Measurements from ENCODE around the gene TXNIP. TPM values are rescaled to one million over a fixed set of nuclear protein-coding genes. Genes with fewer than 3 reads are reported as not detected.

Gene TXNIP
- polyA plus RNA-seq, 1 of the 3 experiments (the other 2 are of a cell fraction), result 44.6 TPM

- Histone ChIP-seq H2AFZ (ENCODE audit: low read depth) (no peak overlapping the region), H3K79me2 (ENCODE audit: insufficient read depth) (peaks cover 31% of the 10 kb centered on the region), H3K9me3 (no peaks in the 10 kb centered on the region), H3K4me3 (ENCODE audit: low read depth in 2 of 2, low read length in 1 of 2) (no peak overlapping the region), H4K20me1 (ENCODE audit: insufficient read depth) (no peaks in the 10 kb centered on the region; the same call in 1 of the 2 replicates), H3F3A (replicated peaks; ENCODE audit: insufficient read depth) (peaks cover 42% of the 10 kb centered on the region), H3K9ac (no peak overlapping the region), H3K36me3 (replicated peaks in 1 of 2; ENCODE audit: control insufficient read depth in 1 of 2, insufficient read depth in 2 of 2, low read length in 1 of 2) (no peaks in the 10 kb centered on the region), H3K27me3 (ENCODE audit: insufficient read depth) (no peaks in the 10 kb centered on the region), H3K4me2 (peak overlapping the region; percentile 95; the same call in 1 of the 2 replicates), H3K27ac (ENCODE audit: low read depth in 2 of 2, low read length in 1 of 2) (no peak overlapping the region; a peak in 1 of 4 replicates), H3K4me1 (ENCODE audit: control insufficient read depth in 1 of 2, insufficient read depth in 2 of 2, low read depth in 1 of 2, low read length in 1 of 2) (peaks cover 40 to 68% of the 10 kb centered on the region in 2 experiments), H3K9me2 (no peaks in the 10 kb centered on the region)
- POLR2A ChIA-PET, result interaction anchor here (1.6 to 2.5 kb wide), 2 partner anchors 100 to 101 kb away, joined by 5 to 10 read pairs; partner anchors contain the start of gene PIAS3
- TF ChIP-seq FOXJ3 (CRISPR knock-in tag; IDR thresholded peaks at IDR 0.05), result no peak
- no peak for TF ChIP-seq EZH2phosphoT487 (IDR thresholded peaks at IDR 0.05; ENCODE audit: borderline replicate concordance, low read depth)
- no peak for TF ChIP-seq SIN3A (IDR thresholded peaks at IDR 0.05; ENCODE audit: borderline replicate concordance, low read depth, low read length)
- no peak for TF ChIP-seq FOSL2 (IDR thresholded peaks at IDR 0.05; ENCODE audit: borderline replicate concordance, low read depth)
- TF ChIP-seq MEF2A (IDR thresholded peaks at IDR 0.05; ENCODE audit: borderline replicate concordance, low read depth), result no peak
- no peak for TF ChIP-seq IRF3 (IDR thresholded peaks at IDR 0.05; ENCODE audit: low read depth, low read length)
- TF ChIP-seq POLR2AphosphoS5 (IDR thresholded peaks at IDR 0.05; ENCODE audit: low read depth, low read length), result no peak
- TF ChIP-seq GATA2 (CRISPR knock-in tag; IDR thresholded peaks at IDR 0.05), result no peak
- no peak for TF ChIP-seq MXI1 (IDR thresholded peaks at IDR 0.05; ENCODE audit: low read depth, low read length)
- no peak for TF ChIP-seq NFIC (IDR thresholded peaks at IDR 0.05; ENCODE audit: borderline replicate concordance)
- TF ChIP-seq RFX5 (IDR thresholded peaks at IDR 0.05; ENCODE audit: low read length), result no peak
- no peak for TF ChIP-seq SMC3 (IDR thresholded peaks at IDR 0.05; ENCODE audit: low read depth, low read length)
- TF ChIP-seq USF1 (IDR thresholded peaks at IDR 0.05; ENCODE audit: borderline replicate concordance, low read depth), result no peak
- DNase-seq, result no peak
- CTCF ChIA-PET, result interaction anchor here (1.1 to 2.3 kb wide), 5 partner anchors 17 to 114 kb away, joined by 3 to 9 read pairs (median 4); partner anchors contain the start of gene NUDT17
These were observed 37.0 kb downstream of the TXNIP start for GRCh38 chr1:145959333-145959732.

- H3K27me3 ChIP-seq (ENCODE audit: insufficient read depth), result no peaks in the 10 kb centered on the region
- peak overlapping the region; percentile 82 to 99; a peak in 3 of 4 replicates for H3K27ac ChIP-seq (ENCODE audit: low read depth in 2 of 2, low read length in 1 of 2)
- H3K9me3 ChIP-seq, result no peaks in the 10 kb centered on the region
- H3K9ac ChIP-seq, result no peak overlapping the region
- peaks cover 37% of the 10 kb centered on the region for H3K79me2 ChIP-seq (ENCODE audit: insufficient read depth)
- DNase-seq, result no peak
- peaks cover 36% of the 10 kb centered on the region for H3F3A ChIP-seq (replicated peaks; ENCODE audit: insufficient read depth)
- no peak overlapping the region for H3K4me3 ChIP-seq (ENCODE audit: low read depth in 2 of 2, low read length in 1 of 2)
- peaks cover 37 to 63% of the 10 kb centered on the region in 2 experiments for H3K4me1 ChIP-seq (ENCODE audit: control insufficient read depth in 1 of 2, insufficient read depth in 2 of 2, low read depth in 1 of 2, low read length in 1 of 2)
- H3K4me2 ChIP-seq, result peak overlapping the region; percentile 78; the same call in 1 of the 2 replicates
- no peaks in the 10 kb centered on the region for H3K9me2 ChIP-seq
- TF ChIP-seq USF2 (IDR thresholded peaks at IDR 0.05; ENCODE audit: borderline replicate concordance, low read depth, low read length) (no peak), ZBTB33 (IDR thresholded peaks at IDR 0.05; ENCODE audit: borderline replicate concordance, low read depth) (no peak), MEF2A (IDR thresholded peaks at IDR 0.05; ENCODE audit: borderline replicate concordance, low read depth) (no peak), MXI1 (IDR thresholded peaks at IDR 0.05; ENCODE audit: low read depth, low read length) (no peak)
- H2AFZ ChIP-seq (ENCODE audit: low read depth), result no peak overlapping the region
- no peaks in the 10 kb centered on the region for H3K36me3 ChIP-seq (replicated peaks in 1 of 2; ENCODE audit: control insufficient read depth in 1 of 2, insufficient read depth in 2 of 2, low read length in 1 of 2)
- ChIA-PET CTCF (interaction anchor here (1.2 to 2.3 kb wide), 4 partner anchors 18 to 99 kb away, joined by 4 to 9 read pairs (median 6); partner anchors contain the start of gene PIAS3), POLR2A (interaction anchor here (1.1 to 2.5 kb wide), 4 partner anchors 15 to 100 kb away, joined by 3 to 34 read pairs (median 8); partner anchors contain the start of genes PEX11B, PIAS3 and RBM8A)
- H4K20me1 ChIP-seq (ENCODE audit: insufficient read depth), result no peaks in the 10 kb centered on the region; the same call in 1 of the 2 replicates
These were observed 37.6 kb downstream of the TXNIP start for GRCh38 chr1:145958734-145959133.
